ENCODE data around the gene TAGLN3.

DNA sequence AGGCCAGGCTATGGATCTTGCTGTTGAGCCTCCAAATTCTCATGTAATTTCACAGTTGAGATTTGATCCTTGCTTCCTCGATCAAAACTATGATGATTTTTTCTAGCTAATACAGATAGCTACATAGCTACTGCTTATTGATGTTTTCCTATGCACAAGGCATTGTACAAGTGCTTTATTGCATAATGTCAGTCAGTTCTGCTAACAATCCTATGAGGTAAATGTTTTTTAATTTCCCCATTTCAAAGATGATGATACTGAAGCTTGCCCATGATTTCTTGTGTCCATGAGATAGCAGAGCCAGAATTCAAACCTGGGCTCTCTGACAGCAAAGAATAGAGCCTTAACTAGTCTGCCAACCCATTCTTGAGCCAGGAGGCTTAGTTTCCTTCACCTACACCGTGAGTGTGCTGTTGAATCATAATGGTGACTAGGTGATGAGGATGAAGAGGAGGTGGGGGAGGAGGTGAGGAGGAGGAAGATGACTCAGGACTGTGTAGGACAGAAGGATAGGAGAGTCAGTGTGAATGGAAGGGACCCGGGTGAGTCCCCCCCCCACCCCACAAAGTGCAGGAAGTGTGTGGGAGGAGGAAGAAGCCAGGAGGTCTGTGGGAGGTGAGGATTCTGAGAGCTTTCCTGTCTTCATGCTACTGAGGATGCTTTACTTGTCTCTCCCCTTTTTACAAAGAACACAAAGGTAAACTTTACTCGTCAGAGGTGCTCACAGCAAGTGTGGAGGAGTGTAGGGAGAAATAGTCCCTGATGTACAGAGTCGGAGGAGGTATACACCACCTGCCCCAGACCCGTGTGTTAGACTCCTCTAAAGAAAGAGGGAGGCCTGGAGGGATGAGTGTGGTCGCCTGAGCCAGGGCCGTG, 3.6 kb downstream of the TAGLN3 start:
- no peak for TF ChIP-seq RCOR1 (IDR thresholded peaks at IDR 0.05; ENCODE audit: low read length)
- TF ChIP-seq, protein P1, sequence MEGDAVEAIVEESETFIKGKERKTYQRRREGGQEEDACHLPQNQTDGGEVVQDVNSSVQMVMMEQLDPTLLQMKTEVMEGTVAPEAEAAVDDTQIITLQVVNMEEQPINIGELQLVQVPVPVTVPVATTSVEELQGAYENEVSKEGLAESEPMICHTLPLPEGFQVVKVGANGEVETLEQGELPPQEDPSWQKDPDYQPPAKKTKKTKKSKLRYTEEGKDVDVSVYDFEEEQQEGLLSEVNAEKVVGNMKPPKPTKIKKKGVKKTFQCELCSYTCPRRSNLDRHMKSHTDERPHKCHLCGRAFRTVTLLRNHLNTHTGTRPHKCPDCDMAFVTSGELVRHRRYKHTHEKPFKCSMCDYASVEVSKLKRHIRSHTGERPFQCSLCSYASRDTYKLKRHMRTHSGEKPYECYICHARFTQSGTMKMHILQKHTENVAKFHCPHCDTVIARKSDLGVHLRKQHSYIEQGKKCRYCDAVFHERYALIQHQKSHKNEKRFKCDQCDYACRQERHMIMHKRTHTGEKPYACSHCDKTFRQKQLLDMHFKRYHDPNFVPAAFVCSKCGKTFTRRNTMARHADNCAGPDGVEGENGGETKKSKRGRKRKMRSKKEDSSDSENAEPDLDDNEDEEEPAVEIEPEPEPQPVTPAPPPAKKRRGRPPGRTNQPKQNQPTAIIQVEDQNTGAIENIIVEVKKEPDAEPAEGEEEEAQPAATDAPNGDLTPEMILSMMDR (IDR thresholded peaks at IDR 0.05) = no peak

All from SK-N-SH (cell line).